SK-N-SH treated with all-trans-retinoic acid at 6 μM for 48 hours (cell line): ENCODE results near the gene COX4I1.

Experiments
- ATAC-seq: fragments of 200-7000 bp; cut with Tn5 transposase; 3 replicates; pipeline ENCODE4 v1.9.1; 2020; ENCODE audit warnings: mild to moderate bottlenecking, moderate library complexity
- ARNTL ChIP-seq: fragments of 450-650 bp; formaldehyde crosslinking; IDR thresholded peaks from 2 replicates; pipeline ENCODE4 v1.5.0; 2020; ENCODE audit warnings: low read depth, mild to moderate bottlenecking, moderate library complexity, borderline replicate concordance
- BACH2 ChIP-seq: fragments of 250-450 bp; sonication (Bioruptor Pico); IDR thresholded peaks from 2 replicates; pipeline ENCODE4 v1.9.0; 2021; ENCODE audit warnings: mild to moderate bottlenecking, borderline replicate concordance
- CREB5 ChIP-seq: fragments of 250-450 bp; sonication (Bioruptor Pico); IDR thresholded peaks from 2 replicates; pipeline ENCODE4 v1.5.1; 2020; ENCODE audit warnings: low read depth, mild to moderate bottlenecking, moderate library complexity
- CSDC2 ChIP-seq: fragments of 250-450 bp; sonication (Bioruptor Pico); IDR thresholded peaks from 2 replicates; pipeline ENCODE4 v1.5.0; 2020; ENCODE audit warnings: mild to moderate bottlenecking, moderate library complexity
- CSRNP3 ChIP-seq: fragments of 250-450 bp; sonication (Bioruptor Pico); IDR thresholded peaks from 2 replicates; pipeline ENCODE4 v1.5.1; 2021; ENCODE audit warnings: mild to moderate bottlenecking, moderate library complexity
- ESRRG ChIP-seq: fragments of 250-450 bp; sonication (Bioruptor Pico); IDR thresholded peaks from 2 replicates; pipeline ENCODE4 v1.6.1; 2021; ENCODE audit warnings: mild to moderate bottlenecking
- GLIS3 ChIP-seq: fragments of 250-450 bp; sonication (Bioruptor Pico); IDR thresholded peaks from 2 replicates; pipeline ENCODE4 v1.5.0; 2020; ENCODE audit warnings: mild to moderate bottlenecking, moderate library complexity
- OSR1 ChIP-seq: fragments of 250-450 bp; sonication (Bioruptor Pico); IDR thresholded peaks from 2 replicates; pipeline ENCODE4 v1.8.0; 2022; ENCODE audit warnings: moderate library complexity, mild to moderate bottlenecking, inconsistent platforms
- RARB ChIP-seq: fragments of 250-450 bp; sonication (Bioruptor Pico); IDR thresholded peaks from 2 replicates; pipeline ENCODE4 v1.8.0; 2021; ENCODE audit warnings: mild to moderate bottlenecking, moderate library complexity
- SNAI2 ChIP-seq: fragments of 250-450 bp; sonication (Bioruptor Pico); IDR thresholded peaks from 2 replicates; pipeline ENCODE4 v1.5.0; 2020; ENCODE audit warnings: mild to moderate bottlenecking, moderate library complexity
- TCF4 ChIP-seq: fragments of 250-450 bp; sonication (Bioruptor Pico); IDR thresholded peaks from 2 replicates; pipeline ENCODE4 v1.8.0; 2021; ENCODE audit warnings: mild to moderate bottlenecking, moderate library complexity, borderline replicate concordance
- TOX ChIP-seq: fragments of 250-450 bp; sonication (Bioruptor Pico); IDR thresholded peaks from 2 replicates; pipeline ENCODE4 v1.8.0; 2021; ENCODE audit warnings: mild to moderate bottlenecking, moderate library complexity, borderline replicate concordance
- ZFP30 ChIP-seq: fragments of 450-650 bp; formaldehyde crosslinking; IDR thresholded peaks from 2 replicates; pipeline ENCODE4 v1.5.0; 2022; ENCODE audit warnings: mild to moderate bottlenecking, moderate library complexity
- ZNF565 ChIP-seq: fragments of 450-650 bp; formaldehyde crosslinking; conservative IDR thresholded peaks from 2 replicates; pipeline ENCODE4 v1.5.0; 2020; ENCODE audit warnings: low read depth, mild to moderate bottlenecking, moderate library complexity
- ZNF70 ChIP-seq: fragments of 450-650 bp; formaldehyde crosslinking; IDR thresholded peaks from 2 replicates; pipeline ENCODE4 v1.5.0; 2020; ENCODE audit warnings: mild to moderate bottlenecking, moderate library complexity
- ZNF8 ChIP-seq: fragments of 450-650 bp; formaldehyde crosslinking; IDR thresholded peaks from 2 replicates; pipeline ENCODE4 v1.5.0; 2020; ENCODE audit warnings: mild to moderate bottlenecking, moderate library complexity
- TF ChIP-seq, protein P1 (sequence below): fragments of 250-450 bp; sonication (Bioruptor Pico); IDR thresholded peaks from 2 replicates; pipeline ENCODE4 v1.5.0; 2020; ENCODE audit warnings: mild to moderate bottlenecking, moderate library complexity
- TF ChIP-seq, protein P2 (sequence below): fragments of 250-450 bp; sonication (Bioruptor Pico); IDR thresholded peaks from 2 replicates; pipeline ENCODE4 v1.8.0; 2020; ENCODE audit warnings: mild to moderate bottlenecking, moderate library complexity, borderline replicate concordance
- TF ChIP-seq, protein P3 (sequence below): fragments of 250-450 bp; sonication (Bioruptor Pico); IDR thresholded peaks from 2 replicates; pipeline ENCODE4 v1.8.0; 2021; ENCODE audit warnings: low read depth, mild to moderate bottlenecking, moderate library complexity, borderline replicate concordance

Gene COX4I1

GRCh38 chr16:85783441-85783840, 16.1 kb upstream of the COX4I1 start:
- no peak for ATAC-seq

GRCh38 chr16:85784813-85785212, 14.7 kb upstream of the COX4I1 start:
- no peak for TF ChIP-seq SNAI2 (CRISPR knock-in tag)
- no peak for TF ChIP-seq BACH2
- no peak for TF ChIP-seq TOX (CRISPR knock-in tag)
- TF ChIP-seq, protein P1, sequence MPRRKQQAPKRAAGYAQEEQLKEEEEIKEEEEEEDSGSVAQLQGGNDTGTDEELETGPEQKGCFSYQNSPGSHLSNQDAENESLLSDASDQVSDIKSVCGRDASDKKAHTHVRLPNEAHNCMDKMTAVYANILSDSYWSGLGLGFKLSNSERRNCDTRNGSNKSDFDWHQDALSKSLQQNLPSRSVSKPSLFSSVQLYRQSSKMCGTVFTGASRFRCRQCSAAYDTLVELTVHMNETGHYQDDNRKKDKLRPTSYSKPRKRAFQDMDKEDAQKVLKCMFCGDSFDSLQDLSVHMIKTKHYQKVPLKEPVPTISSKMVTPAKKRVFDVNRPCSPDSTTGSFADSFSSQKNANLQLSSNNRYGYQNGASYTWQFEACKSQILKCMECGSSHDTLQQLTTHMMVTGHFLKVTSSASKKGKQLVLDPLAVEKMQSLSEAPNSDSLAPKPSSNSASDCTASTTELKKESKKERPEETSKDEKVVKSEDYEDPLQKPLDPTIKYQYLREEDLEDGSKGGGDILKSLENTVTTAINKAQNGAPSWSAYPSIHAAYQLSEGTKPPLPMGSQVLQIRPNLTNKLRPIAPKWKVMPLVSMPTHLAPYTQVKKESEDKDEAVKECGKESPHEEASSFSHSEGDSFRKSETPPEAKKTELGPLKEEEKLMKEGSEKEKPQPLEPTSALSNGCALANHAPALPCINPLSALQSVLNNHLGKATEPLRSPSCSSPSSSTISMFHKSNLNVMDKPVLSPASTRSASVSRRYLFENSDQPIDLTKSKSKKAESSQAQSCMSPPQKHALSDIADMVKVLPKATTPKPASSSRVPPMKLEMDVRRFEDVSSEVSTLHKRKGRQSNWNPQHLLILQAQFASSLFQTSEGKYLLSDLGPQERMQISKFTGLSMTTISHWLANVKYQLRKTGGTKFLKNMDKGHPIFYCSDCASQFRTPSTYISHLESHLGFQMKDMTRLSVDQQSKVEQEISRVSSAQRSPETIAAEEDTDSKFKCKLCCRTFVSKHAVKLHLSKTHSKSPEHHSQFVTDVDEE (CRISPR knock-in tag), result no peak
- TF ChIP-seq CREB5, result no peak
- TF ChIP-seq ESRRG, result no peak
- TF ChIP-seq ZNF8 (CRISPR knock-in tag), result no peak
- TF ChIP-seq OSR1 (CRISPR knock-in tag), result no peak
- TF ChIP-seq CSDC2 (CRISPR knock-in tag), result no peak
- TF ChIP-seq, protein P2, sequence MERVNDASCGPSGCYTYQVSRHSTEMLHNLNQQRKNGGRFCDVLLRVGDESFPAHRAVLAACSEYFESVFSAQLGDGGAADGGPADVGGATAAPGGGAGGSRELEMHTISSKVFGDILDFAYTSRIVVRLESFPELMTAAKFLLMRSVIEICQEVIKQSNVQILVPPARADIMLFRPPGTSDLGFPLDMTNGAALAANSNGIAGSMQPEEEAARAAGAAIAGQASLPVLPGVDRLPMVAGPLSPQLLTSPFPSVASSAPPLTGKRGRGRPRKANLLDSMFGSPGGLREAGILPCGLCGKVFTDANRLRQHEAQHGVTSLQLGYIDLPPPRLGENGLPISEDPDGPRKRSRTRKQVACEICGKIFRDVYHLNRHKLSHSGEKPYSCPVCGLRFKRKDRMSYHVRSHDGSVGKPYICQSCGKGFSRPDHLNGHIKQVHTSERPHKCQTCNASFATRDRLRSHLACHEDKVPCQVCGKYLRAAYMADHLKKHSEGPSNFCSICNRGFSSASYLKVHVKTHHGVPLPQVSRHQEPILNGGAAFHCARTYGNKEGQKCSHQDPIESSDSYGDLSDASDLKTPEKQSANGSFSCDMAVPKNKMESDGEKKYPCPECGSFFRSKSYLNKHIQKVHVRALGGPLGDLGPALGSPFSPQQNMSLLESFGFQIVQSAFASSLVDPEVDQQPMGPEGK (CRISPR knock-in tag), result no peak
- TF ChIP-seq CSRNP3 (CRISPR knock-in tag), result no peak
- TF ChIP-seq, protein P3, sequence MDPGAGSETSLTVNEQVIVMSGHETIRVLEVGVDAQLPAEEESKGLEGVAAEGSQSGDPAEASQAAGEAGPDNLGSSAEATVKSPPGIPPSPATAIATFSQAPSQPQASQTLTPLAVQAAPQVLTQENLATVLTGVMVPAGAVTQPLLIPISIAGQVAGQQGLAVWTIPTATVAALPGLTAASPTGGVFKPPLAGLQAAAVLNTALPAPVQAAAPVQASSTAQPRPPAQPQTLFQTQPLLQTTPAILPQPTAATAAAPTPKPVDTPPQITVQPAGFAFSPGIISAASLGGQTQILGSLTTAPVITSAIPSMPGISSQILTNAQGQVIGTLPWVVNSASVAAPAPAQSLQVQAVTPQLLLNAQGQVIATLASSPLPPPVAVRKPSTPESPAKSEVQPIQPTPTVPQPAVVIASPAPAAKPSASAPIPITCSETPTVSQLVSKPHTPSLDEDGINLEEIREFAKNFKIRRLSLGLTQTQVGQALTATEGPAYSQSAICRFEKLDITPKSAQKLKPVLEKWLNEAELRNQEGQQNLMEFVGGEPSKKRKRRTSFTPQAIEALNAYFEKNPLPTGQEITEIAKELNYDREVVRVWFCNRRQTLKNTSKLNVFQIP (CRISPR knock-in tag), result no peak
- ATAC-seq, result no peak

More at GRCh38 chr16:85783441-85783840, 16.1 kb upstream of the COX4I1 start:
- TF ChIP-seq TOX (CRISPR knock-in tag) (no peak), ZFP30 (CRISPR knock-in tag) (no peak), OSR1 (CRISPR knock-in tag) (no peak), ESRRG (no peak)

GRCh38 chr16:85785927-85786326, 13.6 kb upstream of the COX4I1 start:
- TF ChIP-seq ZNF565 (CRISPR knock-in tag), result no peak
- TF ChIP-seq ZNF70 (CRISPR knock-in tag), result no peak
- TF ChIP-seq ESRRG, result no peak
- TF ChIP-seq RARB, result no peak
- TF ChIP-seq, protein P2 (CRISPR knock-in tag), result no peak
- TF ChIP-seq ZFP30 (CRISPR knock-in tag), result no peak
- TF ChIP-seq BACH2, result no peak
- no peak for TF ChIP-seq ARNTL (CRISPR knock-in tag)
- no peak for TF ChIP-seq GLIS3 (CRISPR knock-in tag)
- no peak for TF ChIP-seq CREB5
- TF ChIP-seq CSRNP3 (CRISPR knock-in tag), result no peak
- TF ChIP-seq ZNF8 (CRISPR knock-in tag), result no peak
- TF ChIP-seq, protein P3 (CRISPR knock-in tag), result no peak
- TF ChIP-seq CSDC2 (CRISPR knock-in tag), result no peak
- no peak for TF ChIP-seq SNAI2 (CRISPR knock-in tag)
- TF ChIP-seq TCF4 (CRISPR knock-in tag), result no peak
- TF ChIP-seq, all 23 proteins: peak for 0
- ATAC-seq, result no peak
